GM23338 (cell line): Measurements from ENCODE around the gene TBC1D14. TPM values are rescaled to one million over a fixed set of nuclear protein-coding genes. Genes with fewer than 3 reads are reported as not detected.

Experiments
- ATAC-seq: fragments of 200-7000 bp; cut with Tn5 transposase; 3 replicates; pipeline ENCODE4 v1.9.1; 2020
- DNase-seq: peaks from one replicate; pipeline ENCODE4 v3.0.0-alpha.2; 2015; ENCODE audit warnings: low spot score
- H2AFZ ChIP-seq: fragments of 200-600 bp; sonication (generic); 2 replicates; pipeline ENCODE4 v1.8.0; 2016; ENCODE audit warnings: antibody characterized with exemption, mild to moderate bottlenecking, moderate library complexity
- H3F3A ChIP-seq: fragments of 200-600 bp; sonication (generic); replicated peaks from 2 replicates; pipeline ENCODE4 v1.8.0; 2017; ENCODE audit warnings: antibody characterized with exemption, mixed run types, low read depth
- H3K27ac ChIP-seq: fragments of 200-600 bp; sonication (generic); 2 replicates; pipeline ENCODE4 v1.6.1; 2016; ENCODE audit warnings: low read depth
- H3K27me3 ChIP-seq: fragments of 200-600 bp; sonication (generic); 2 replicates; pipeline ENCODE4 v1.8.0; 2016; ENCODE audit warnings: mild to moderate bottlenecking, mixed run types, moderate library complexity; ENCODE audit not compliant: insufficient read depth
- H3K36me3 ChIP-seq: fragments of 200-600 bp; sonication (generic); 2 replicates; pipeline ENCODE4 v1.8.0; 2016; ENCODE audit warnings: mild to moderate bottlenecking; ENCODE audit not compliant: insufficient read depth
- H3K4me1 ChIP-seq: fragments of 200-600 bp; sonication (generic); 2 replicates; pipeline ENCODE4 v1.8.0; 2016; ENCODE audit warnings: mild to moderate bottlenecking, moderate library complexity; ENCODE audit not compliant: insufficient read depth
- H3K4me2 ChIP-seq: fragments of 200-600 bp; sonication (generic); 2 replicates; pipeline ENCODE4 v1.7.1; 2017; ENCODE audit warnings: mixed run types
- H3K4me3 ChIP-seq: fragments of 200-600 bp; sonication (generic); 2 replicates; pipeline ENCODE4 v1.6.1; 2016; ENCODE audit warnings: mixed run types
- H3K79me2 ChIP-seq: fragments of 200-600 bp; sonication (generic); replicated peaks from 2 replicates; pipeline ENCODE4 v1.8.0; 2017; ENCODE audit warnings: mild to moderate bottlenecking; ENCODE audit not compliant: insufficient read depth
- H3K9me2 ChIP-seq: fragments of 200-600 bp; sonication (generic); 2 replicates; pipeline ENCODE4 v1.8.0; 2017; ENCODE audit not compliant: insufficient read depth
- H4K20me1 ChIP-seq: fragments of 200-600 bp; sonication (generic); replicated peaks from 2 replicates; pipeline ENCODE4 v1.8.0; 2017; ENCODE audit warnings: mild to moderate bottlenecking; ENCODE audit not compliant: insufficient read depth
- H3K27ac Mint-ChIP-seq: 2 replicates; pipeline ENCODE4 v1.8.0; 2020; ENCODE audit warnings: inconsistent platforms, mild to moderate bottlenecking, moderate library complexity, mixed read lengths
- H3K27me3 Mint-ChIP-seq: 3 replicates; pipeline ENCODE4 v1.8.0; 2022; ENCODE audit warnings: low read depth, mild to moderate bottlenecking, moderate library complexity, mixed read lengths, inconsistent platforms; ENCODE audit not compliant: insufficient read depth, poor library complexity
- H3K36me3 Mint-ChIP-seq: 3 replicates; pipeline ENCODE4 v1.8.0; 2021; ENCODE audit warnings: low read depth, mild to moderate bottlenecking, inconsistent platforms, moderate library complexity, mixed read lengths
- H3K4me1 Mint-ChIP-seq: 3 replicates; pipeline ENCODE4 v1.8.0; 2020; ENCODE audit warnings: mild to moderate bottlenecking, inconsistent platforms, mixed read lengths
- H3K4me3 Mint-ChIP-seq: 3 replicates; pipeline ENCODE4 v1.8.0; 2021; ENCODE audit warnings: moderate library complexity, mild to moderate bottlenecking, inconsistent platforms, mixed read lengths
- H3K9me3 Mint-ChIP-seq: 3 replicates; pipeline ENCODE4 v1.8.0; 2020; ENCODE audit warnings: moderate library complexity, mild to moderate bottlenecking, inconsistent platforms, mixed read lengths
- CREB1 ChIP-seq: fragments of 250-450 bp; sonication (Bioruptor Pico); IDR thresholded peaks from 2 replicates; pipeline ENCODE4 v1.5.0; 2020; ENCODE audit warnings: low read depth, mild to moderate bottlenecking, moderate library complexity
- EZH2 ChIP-seq: fragments of 200-600 bp; sonication (generic); IDR thresholded peaks from one replicate; pipeline ENCODE4 v1.8.0; 2017; ENCODE audit warnings: antibody characterized with exemption, mild to moderate bottlenecking, low read depth; ENCODE audit not compliant: unreplicated experiment
- EZH2phosphoT487 ChIP-seq: fragments of 200-600 bp; sonication (generic); IDR thresholded peaks from one replicate; pipeline ENCODE4 v1.8.1; 2018; ENCODE audit warnings: antibody characterized with exemption; ENCODE audit not compliant: unreplicated experiment
- JUNB ChIP-seq: IDR thresholded peaks from one replicate; pipeline ENCODE4 v1.6.1; 2016; ENCODE audit warnings: antibody characterized with exemption; ENCODE audit not compliant: unreplicated experiment
- NANOG ChIP-seq: IDR thresholded peaks from 2 replicates; pipeline ENCODE4 v1.6.1; 2016; ENCODE audit warnings: antibody characterized with exemption, borderline replicate concordance
- POLR2AphosphoS5 ChIP-seq: IDR thresholded peaks from 2 replicates; pipeline ENCODE4 v1.6.1; 2016; ENCODE audit warnings: antibody characterized with exemption, low read depth
- STAT1 ChIP-seq: IDR thresholded peaks from one replicate; pipeline ENCODE4 v1.6.1; 2016; ENCODE audit warnings: antibody characterized with exemption; ENCODE audit not compliant: unreplicated experiment
- ZNF114 ChIP-seq: fragments of 250-450 bp; sonication (Bioruptor Pico); IDR thresholded peaks from 2 replicates; pipeline ENCODE4 v1.5.0; 2020; ENCODE audit warnings: mild to moderate bottlenecking, moderate library complexity
- ZNF331 ChIP-seq: fragments of 250-450 bp; sonication (Bioruptor Pico); IDR thresholded peaks from 2 replicates; pipeline ENCODE4 v1.5.0; 2020; ENCODE audit warnings: low read depth, mild to moderate bottlenecking, moderate library complexity
- polyA plus RNA-seq: library from polyadenylated mRNA; unstranded; fragments of >200 nt; fragmentation: Nextera tagmentation; extraction: Ambion mirVana; gene quantifications from 2 replicates; pipeline ENCODE4 v1.2.1, GENCODE V29; 2016
- total RNA-seq: library from RNA; depleted of rRNA; stranded (reverse); fragments of >200 nt; shearing (Covaris generic); gene quantifications from 2 replicates; pipeline ENCODE4 v1.2.3, GENCODE V29; 2014
- TF ChIP-seq, protein P1 (sequence below), 2 experiments: fragments of 200-600 bp in 1 of 2; sonication (generic) in 1 of 2; conservative IDR thresholded peaks; 2 replicates each; pipeline versions ENCODE4 v1.5.1 to v1.6.1; 2016 to 2017; ENCODE audit warnings: antibody characterized with exemption in 2 of 2, low read depth in 2 of 2, mild to moderate bottlenecking in 2 of 2, moderate library complexity in 1 of 2
- TF ChIP-seq, protein P2 (sequence below): IDR thresholded peaks from 2 replicates; pipeline ENCODE4 v1.6.1; 2016; ENCODE audit warnings: antibody characterized with exemption
- TF ChIP-seq, protein P3 (sequence below): IDR thresholded peaks from one replicate; pipeline ENCODE4 v1.6.1; 2018; ENCODE audit warnings: antibody characterized with exemption; ENCODE audit not compliant: unreplicated experiment
- TF ChIP-seq, protein P4 (sequence below): fragments of 250-450 bp; sonication (Bioruptor Pico); IDR thresholded peaks from 2 replicates; pipeline ENCODE4 v1.5.0; 2020; ENCODE audit warnings: mild to moderate bottlenecking, moderate library complexity

The TBC1D14 gene
- total and polyA plus RNA-seq, 2 experiments from 2014 or later, result 18.2 to 59.7 TPM

DNA sequence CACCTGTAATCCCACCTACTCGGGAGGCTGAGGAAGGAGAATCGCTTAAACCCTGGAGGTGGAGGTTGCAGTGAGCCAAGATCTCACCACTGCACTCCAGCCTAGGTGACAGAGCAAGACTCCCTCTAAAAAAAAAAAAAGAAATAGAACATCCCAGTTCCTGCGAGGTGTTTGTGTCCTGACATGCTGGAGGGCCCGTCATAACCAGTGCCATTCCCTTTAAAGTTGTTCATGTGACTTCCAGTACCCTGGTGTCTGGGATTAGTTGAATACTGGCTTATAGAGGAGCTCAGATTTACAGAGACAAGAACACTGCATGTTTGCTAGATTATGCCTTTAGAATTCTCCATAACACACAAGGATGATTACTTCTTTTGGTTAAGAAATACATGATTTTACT is 95.9 kb downstream of the TBC1D14 start:
- Histone ChIP-seq H3K27me3 (no peaks in the 10 kb centered on the region), H3K36me3 (peaks cover 19% of the 10 kb centered on the region; the same call in 1 of the 2 replicates), H3K9me2 (no peaks in the 10 kb centered on the region), H3K4me1 (peaks cover 17% of the 10 kb centered on the region), H3F3A (0 out of 2 replicates have a peak, but pooled peaks cover 4% of the 10 kb centered on the region), H3K4me3 (no peak overlapping the region), H3K27ac (no peak overlapping the region), H2AFZ (no peak overlapping the region), H3K4me2 (no peak overlapping the region), H4K20me1 (peaks cover 68% of the 10 kb centered on the region), H3K79me2 (peaks cover 31% of the 10 kb centered on the region)
- ATAC-seq, result no peak
- Mint-ChIP-seq H3K27me3 (peaks cover 9% of the 10 kb centered on the region), H3K4me3 (no peak overlapping the region), H3K27ac (no peak overlapping the region), H3K36me3 (peaks cover 74% of the 10 kb centered on the region), H3K9me3 (no peaks in the 10 kb centered on the region), H3K4me1 (peaks cover 27% of the 10 kb centered on the region)
- DNase-seq, result no peak
- TF ChIP-seq, protein P1, sequence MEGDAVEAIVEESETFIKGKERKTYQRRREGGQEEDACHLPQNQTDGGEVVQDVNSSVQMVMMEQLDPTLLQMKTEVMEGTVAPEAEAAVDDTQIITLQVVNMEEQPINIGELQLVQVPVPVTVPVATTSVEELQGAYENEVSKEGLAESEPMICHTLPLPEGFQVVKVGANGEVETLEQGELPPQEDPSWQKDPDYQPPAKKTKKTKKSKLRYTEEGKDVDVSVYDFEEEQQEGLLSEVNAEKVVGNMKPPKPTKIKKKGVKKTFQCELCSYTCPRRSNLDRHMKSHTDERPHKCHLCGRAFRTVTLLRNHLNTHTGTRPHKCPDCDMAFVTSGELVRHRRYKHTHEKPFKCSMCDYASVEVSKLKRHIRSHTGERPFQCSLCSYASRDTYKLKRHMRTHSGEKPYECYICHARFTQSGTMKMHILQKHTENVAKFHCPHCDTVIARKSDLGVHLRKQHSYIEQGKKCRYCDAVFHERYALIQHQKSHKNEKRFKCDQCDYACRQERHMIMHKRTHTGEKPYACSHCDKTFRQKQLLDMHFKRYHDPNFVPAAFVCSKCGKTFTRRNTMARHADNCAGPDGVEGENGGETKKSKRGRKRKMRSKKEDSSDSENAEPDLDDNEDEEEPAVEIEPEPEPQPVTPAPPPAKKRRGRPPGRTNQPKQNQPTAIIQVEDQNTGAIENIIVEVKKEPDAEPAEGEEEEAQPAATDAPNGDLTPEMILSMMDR (conservative IDR thresholded peaks at IDR 0.05; ENCODE audit: low read depth in 2 of 2), result no peak
- TF ChIP-seq, protein P2, sequence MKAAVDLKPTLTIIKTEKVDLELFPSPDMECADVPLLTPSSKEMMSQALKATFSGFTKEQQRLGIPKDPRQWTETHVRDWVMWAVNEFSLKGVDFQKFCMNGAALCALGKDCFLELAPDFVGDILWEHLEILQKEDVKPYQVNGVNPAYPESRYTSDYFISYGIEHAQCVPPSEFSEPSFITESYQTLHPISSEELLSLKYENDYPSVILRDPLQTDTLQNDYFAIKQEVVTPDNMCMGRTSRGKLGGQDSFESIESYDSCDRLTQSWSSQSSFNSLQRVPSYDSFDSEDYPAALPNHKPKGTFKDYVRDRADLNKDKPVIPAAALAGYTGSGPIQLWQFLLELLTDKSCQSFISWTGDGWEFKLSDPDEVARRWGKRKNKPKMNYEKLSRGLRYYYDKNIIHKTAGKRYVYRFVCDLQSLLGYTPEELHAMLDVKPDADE, result no peak
- TF ChIP-seq ZNF331 (CRISPR knock-in tag), result no peak
- TF ChIP-seq ZNF114 (CRISPR knock-in tag), result no peak
- no peak for TF ChIP-seq POLR2AphosphoS5
- TF ChIP-seq JUNB, result no peak
- TF ChIP-seq EZH2, result no peak
- no peak for TF ChIP-seq STAT1
- TF ChIP-seq, protein P3, sequence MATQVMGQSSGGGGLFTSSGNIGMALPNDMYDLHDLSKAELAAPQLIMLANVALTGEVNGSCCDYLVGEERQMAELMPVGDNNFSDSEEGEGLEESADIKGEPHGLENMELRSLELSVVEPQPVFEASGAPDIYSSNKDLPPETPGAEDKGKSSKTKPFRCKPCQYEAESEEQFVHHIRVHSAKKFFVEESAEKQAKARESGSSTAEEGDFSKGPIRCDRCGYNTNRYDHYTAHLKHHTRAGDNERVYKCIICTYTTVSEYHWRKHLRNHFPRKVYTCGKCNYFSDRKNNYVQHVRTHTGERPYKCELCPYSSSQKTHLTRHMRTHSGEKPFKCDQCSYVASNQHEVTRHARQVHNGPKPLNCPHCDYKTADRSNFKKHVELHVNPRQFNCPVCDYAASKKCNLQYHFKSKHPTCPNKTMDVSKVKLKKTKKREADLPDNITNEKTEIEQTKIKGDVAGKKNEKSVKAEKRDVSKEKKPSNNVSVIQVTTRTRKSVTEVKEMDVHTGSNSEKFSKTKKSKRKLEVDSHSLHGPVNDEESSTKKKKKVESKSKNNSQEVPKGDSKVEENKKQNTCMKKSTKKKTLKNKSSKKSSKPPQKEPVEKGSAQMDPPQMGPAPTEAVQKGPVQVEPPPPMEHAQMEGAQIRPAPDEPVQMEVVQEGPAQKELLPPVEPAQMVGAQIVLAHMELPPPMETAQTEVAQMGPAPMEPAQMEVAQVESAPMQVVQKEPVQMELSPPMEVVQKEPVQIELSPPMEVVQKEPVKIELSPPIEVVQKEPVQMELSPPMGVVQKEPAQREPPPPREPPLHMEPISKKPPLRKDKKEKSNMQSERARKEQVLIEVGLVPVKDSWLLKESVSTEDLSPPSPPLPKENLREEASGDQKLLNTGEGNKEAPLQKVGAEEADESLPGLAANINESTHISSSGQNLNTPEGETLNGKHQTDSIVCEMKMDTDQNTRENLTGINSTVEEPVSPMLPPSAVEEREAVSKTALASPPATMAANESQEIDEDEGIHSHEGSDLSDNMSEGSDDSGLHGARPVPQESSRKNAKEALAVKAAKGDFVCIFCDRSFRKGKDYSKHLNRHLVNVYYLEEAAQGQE, result no peak
- TF ChIP-seq EZH2phosphoT487, result no peak
- TF ChIP-seq NANOG, result no peak
- TF ChIP-seq, protein P4, sequence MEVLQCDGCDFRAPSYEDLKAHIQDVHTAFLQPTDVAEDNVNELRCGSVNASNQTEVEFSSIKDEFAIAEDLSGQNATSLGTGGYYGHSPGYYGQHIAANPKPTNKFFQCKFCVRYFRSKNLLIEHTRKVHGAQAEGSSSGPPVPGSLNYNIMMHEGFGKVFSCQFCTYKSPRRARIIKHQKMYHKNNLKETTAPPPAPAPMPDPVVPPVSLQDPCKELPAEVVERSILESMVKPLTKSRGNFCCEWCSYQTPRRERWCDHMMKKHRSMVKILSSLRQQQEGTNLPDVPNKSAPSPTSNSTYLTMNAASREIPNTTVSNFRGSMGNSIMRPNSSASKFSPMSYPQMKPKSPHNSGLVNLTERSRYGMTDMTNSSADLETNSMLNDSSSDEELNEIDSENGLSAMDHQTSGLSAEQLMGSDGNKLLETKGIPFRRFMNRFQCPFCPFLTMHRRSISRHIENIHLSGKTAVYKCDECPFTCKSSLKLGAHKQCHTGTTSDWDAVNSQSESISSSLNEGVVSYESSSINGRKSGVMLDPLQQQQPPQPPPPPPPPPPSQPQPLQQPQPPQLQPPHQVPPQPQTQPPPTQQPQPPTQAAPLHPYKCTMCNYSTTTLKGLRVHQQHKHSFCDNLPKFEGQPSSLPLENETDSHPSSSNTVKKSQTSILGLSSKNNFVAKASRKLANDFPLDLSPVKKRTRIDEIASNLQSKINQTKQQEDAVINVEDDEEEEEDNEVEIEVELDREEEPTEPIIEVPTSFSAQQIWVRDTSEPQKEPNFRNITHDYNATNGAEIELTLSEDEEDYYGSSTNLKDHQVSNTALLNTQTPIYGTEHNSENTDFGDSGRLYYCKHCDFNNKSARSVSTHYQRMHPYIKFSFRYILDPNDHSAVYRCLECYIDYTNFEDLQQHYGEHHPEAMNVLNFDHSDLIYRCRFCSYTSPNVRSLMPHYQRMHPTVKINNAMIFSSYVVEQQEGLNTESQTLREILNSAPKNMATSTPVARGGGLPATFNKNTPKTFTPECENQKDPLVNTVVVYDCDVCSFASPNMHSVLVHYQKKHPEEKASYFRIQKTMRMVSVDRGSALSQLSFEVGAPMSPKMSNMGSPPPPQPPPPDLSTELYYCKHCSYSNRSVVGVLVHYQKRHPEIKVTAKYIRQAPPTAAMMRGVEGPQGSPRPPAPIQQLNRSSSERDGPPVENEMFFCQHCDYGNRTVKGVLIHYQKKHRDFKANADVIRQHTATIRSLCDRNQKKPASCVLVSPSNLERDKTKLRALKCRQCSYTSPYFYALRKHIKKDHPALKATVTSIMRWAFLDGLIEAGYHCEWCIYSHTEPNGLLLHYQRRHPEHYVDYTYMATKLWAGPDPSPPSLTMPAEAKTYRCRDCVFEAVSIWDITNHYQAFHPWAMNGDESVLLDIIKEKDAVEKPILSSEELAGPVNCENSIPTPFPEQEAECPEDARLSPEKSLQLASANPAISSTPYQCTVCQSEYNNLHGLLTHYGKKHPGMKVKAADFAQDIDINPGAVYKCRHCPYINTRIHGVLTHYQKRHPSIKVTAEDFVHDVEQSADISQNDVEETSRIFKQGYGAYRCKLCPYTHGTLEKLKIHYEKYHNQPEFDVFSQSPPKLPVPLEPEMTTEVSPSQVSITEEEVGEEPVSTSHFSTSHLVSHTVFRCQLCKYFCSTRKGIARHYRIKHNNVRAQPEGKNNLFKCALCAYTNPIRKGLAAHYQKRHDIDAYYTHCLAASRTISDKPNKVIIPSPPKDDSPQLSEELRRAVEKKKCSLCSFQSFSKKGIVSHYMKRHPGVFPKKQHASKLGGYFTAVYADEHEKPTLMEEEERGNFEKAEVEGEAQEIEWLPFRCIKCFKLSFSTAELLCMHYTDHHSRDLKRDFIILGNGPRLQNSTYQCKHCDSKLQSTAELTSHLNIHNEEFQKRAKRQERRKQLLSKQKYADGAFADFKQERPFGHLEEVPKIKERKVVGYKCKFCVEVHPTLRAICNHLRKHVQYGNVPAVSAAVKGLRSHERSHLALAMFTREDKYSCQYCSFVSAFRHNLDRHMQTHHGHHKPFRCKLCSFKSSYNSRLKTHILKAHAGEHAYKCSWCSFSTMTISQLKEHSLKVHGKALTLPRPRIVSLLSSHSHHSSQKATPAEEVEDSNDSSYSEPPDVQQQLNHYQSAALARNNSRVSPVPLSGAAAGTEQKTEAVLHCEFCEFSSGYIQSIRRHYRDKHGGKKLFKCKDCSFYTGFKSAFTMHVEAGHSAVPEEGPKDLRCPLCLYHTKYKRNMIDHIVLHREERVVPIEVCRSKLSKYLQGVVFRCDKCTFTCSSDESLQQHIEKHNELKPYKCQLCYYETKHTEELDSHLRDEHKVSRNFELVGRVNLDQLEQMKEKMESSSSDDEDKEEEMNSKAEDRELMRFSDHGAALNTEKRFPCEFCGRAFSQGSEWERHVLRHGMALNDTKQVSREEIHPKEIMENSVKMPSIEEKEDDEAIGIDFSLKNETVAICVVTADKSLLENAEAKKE, result no peak
- TF ChIP-seq CREB1 (CRISPR knock-in tag), result no peak
